GM11168 (cell line): Measurements from ENCODE around the gene AATF.

Source experiments
- in situ Hi-C: fragments of 300-500 bp; cut with MboI; formaldehyde crosslinking; loops from one replicate; pipeline ENCODE4 v1.12.0; 2022; ENCODE audit warnings: low sequenced_read_pairs; ENCODE audit not compliant: unreplicated experiment

AATF gene

DNA sequence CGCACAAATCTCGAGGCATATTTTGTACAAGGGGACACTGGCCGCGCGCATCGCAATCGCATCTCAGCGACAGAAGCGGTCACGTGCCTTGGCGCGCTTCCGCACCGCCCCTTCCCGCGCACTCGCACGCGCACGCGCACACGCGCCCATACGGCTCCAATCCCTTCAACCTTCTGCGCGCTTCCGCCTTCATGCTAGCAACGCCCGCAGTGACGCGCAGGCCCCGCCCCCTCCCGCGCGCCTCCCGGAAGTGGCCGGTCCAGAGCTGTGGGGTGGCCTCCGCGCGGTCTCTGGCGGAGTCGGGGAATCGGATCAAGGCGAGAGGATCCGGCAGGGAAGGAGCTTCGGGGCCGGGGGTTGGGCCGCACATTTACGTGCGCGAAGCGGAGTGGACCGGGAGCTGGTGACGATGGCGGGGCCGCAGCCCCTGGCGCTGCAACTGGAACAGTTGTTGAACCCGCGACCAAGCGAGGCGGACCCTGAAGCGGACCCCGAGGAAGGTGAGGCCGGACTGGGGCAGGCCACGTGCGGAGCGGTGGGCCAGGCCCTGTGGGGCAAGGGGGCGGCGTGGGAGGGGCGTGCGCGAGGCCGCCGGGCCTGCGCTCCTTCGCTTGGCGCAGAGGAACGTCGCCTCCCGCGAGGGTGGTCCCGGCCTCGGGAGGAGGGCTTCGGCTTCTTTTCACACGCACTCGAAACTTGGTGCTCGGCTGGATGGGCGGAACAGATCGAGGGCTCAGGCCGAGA is at the start of gene AATF:
TSS of gene AATF (plus strand) at position 238 of the 744 bp plus-strand sequence. CDS start at position 410, 172 bp downstream.
- in situ Hi-C loops: no loop called here

GRCh38 chr17:36899250-36900159 is 49.2 kb upstream of the AATF start:
- in situ Hi-C loops: no loop called here

- in situ Hi-C loops: no loop called here
Observed at GRCh38 chr17:36900160-36900512, 48.6 kb upstream of the AATF start.

GRCh38 chr17:36901506-36901905 is 47.2 kb upstream of the AATF start:
- in situ Hi-C loops: no loop called here

DNA sequence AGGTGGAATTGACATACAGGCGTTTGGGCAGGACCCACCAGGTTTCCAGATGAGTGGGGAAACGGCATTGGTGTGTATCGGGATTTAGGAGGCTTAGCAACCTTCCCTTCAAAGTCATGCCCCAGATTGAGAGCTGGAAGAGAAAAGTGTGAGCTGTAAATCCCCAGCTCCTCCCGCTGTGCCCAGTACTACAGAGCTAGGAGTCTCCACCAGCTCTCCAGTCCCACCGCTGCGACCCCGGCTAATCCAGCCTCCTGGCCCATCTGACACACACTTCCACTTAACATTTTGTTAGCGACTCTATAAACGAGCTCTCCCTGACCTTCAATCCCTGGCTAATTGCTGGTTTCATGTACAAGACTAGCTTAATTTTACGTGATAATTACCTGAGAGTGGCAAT is 41.3 kb upstream of the AATF start:
- in situ Hi-C loops: no loop called here

GRCh38 chr17:36910513-36910912 is 38.2 kb upstream of the AATF start:
- in situ Hi-C loops: no loop called here

GRCh38 chr17:36911001-36911400 is 37.8 kb upstream of the AATF start:
- in situ Hi-C loops: no loop called here

DNA sequence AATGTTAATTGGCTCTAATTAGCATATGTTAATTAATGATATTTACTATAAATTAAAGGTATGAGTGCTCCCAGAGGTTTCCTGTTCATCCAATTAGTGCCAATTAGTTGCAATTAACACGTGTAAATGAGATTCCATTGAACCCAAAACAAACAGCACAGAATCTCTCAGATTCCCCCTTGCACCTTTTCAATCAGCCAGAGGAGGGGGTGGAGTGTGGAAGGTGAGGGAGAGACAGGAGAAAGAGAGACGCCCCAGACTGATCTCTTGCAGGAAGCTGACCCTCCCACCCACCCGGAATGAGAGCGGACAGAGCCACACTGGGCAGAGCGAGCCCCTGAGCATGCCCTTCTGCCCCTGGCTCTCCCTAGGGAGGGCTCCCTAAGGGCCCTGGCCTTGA is 35.6 kb upstream of the AATF start:
- in situ Hi-C loops: no loop called here

DNA sequence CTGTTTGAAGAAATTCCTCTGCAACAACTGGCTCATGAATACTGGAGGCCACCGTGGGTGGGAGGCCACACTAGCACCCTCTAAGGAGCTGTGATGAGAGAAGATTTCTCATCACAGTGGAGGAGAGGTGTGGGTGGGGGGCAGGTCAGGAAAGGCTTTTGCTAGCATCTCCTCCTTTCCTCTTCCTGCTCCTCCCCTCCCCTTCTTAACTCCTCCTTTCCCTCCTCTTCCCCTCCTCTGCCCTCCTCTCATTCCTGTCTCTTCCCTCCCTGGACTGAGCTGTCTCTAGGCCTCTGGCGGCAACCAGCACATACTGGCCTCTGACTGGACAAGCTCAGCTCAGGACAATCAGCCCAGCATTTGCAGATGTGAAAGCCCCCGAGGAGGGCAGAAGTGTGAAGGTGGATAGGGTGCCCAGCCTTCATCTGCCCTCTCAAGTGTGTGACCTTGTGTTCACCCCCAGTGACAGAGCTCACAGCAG is 30.5 kb upstream of the AATF start:
- in situ Hi-C loops: no loop called here

GRCh38 chr17:36919407-36919968 is 29.3 kb upstream of the AATF start:
- in situ Hi-C loops: no loop called here

DNA sequence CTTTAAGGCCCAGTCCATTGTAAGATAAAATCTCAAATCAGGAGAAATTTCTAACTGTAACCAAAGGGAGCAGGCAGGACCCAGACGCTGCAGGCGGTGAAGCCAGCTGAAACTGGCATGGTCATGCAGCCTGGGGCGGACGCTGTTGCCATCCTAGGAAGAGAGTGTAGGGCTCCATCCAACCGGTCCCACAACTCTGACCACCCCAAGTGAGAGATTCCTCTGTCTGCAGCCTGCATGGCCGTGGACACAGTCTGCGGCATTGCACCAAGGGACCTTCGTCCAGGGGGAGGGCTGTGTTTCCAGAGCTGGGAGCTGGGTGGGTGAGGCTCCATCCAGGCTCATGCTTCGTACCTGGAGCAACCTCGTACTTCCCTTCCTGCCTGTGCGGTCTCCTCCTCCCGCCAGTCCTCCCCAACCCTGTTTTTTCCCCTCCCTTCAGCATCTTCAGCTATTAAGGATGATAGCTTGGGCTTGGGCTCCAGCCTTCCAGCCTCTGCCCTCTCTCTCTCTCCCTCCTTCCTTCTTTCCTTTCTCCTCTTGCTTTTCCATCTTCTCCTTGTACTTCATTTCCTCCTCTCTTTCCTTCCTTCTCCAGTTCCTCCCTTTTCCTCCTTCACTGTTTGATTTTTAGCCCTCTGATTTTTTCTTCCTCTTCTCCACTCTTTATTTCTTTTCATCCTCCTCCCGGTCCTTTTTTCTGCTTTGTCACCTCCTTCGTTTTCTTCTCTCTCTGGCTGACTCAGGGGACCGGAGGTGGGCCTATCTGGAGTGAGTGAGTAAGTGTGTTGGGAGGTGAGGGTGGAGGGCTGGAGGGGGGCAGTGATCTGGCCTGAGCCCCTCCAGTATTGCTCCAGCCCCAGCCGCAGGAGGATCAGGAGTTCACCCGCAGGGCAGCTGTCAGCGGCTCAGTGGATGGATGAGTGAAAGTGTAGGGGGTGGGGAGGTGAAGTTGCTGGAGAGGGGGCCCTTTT is 28.4 kb upstream of the AATF start:
- in situ Hi-C loops: no loop called here

DNA sequence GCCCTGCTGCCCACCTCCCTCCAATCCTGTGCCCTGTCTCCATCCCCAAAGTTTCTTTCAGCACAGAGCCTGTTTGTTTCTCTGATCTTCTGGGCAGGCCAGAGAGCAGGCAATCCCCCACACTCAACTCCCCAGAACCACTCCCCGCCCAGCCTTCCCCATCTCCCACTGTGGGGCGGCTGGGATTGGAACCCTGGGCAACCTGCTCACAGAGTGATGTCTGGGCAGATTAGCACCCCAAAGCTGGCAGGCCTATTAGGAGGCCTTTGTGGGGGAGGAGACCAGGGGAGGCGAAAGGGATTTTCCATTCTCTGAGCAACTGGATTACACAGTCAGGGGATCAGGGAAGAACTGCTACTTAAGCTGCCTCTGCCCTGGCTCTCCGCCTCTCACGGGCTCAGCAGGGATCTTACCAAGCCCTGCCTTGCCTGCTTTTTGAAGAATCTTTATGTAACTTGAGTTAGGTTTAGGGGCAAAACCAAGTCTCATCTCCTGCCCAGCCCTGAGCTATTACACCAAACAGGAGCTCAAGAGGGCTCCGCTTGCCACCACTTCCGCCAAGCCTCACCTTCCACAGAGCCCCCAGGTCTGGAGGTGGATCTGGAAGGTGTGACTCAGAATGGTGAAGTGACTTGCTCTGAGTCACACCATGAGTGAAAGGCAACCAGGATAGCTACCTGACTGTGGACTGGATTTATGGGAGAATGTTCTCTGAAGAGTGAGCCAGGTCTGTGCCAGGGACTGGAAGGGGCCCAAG is 27.5 kb upstream of the AATF start:
- in situ Hi-C loops: no loop called here

- in situ Hi-C loops: no loop called here
Observed at GRCh38 chr17:36922175-36922574, 26.6 kb upstream of the AATF start.

- in situ Hi-C loops: no loop called here
Observed at GRCh38 chr17:36923814-36924221, 24.9 kb upstream of the AATF start.

GRCh38 chr17:36926226-36926625 is 22.5 kb upstream of the AATF start:
- in situ Hi-C loops: no loop called here

DNA sequence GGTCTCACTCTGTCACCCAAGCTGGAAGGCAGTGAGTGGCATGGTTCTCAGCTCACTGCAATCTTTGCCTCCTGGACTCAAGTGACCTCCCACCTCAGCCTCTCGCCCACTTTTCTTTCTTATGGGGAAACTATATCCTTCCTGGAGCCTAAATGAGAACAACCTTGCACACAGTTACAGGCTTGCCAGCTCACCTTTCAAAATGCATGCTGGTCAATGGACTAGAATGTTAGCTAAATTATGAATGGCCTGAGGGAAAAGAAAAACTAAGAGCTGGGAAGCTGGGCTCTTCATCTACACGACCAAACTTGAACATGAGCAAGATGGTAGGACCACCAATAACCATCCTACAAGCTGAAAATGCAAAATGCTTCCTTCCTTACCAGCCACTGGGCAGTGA is 22.1 kb upstream of the AATF start:
- in situ Hi-C loops: no loop called here

GRCh38 chr17:36928471-36929345 is 20.0 kb upstream of the AATF start:
- in situ Hi-C loops: no loop called here

- in situ Hi-C loops: no loop called here
Observed at GRCh38 chr17:36929851-36930582, 18.7 kb upstream of the AATF start.
